SK-N-SH treated with all-trans-retinoic acid at 6 μM for 48 hours (cell line): Measurements from ENCODE around the gene SRI.

Experiments used
- ATAC-seq: fragments of 200-7000 bp; cut with Tn5 transposase; 3 replicates; pipeline ENCODE4 v1.9.1; 2020; ENCODE audit warnings: mild to moderate bottlenecking, moderate library complexity
- ARNTL ChIP-seq: fragments of 450-650 bp; formaldehyde crosslinking; IDR thresholded peaks from 2 replicates; pipeline ENCODE4 v1.5.0; 2020; ENCODE audit warnings: low read depth, mild to moderate bottlenecking, moderate library complexity, borderline replicate concordance
- BACH2 ChIP-seq: fragments of 250-450 bp; sonication (Bioruptor Pico); IDR thresholded peaks from 2 replicates; pipeline ENCODE4 v1.9.0; 2021; ENCODE audit warnings: mild to moderate bottlenecking, borderline replicate concordance
- CSDC2 ChIP-seq: fragments of 250-450 bp; sonication (Bioruptor Pico); IDR thresholded peaks from 2 replicates; pipeline ENCODE4 v1.5.0; 2020; ENCODE audit warnings: mild to moderate bottlenecking, moderate library complexity
- CSRNP3 ChIP-seq: fragments of 250-450 bp; sonication (Bioruptor Pico); IDR thresholded peaks from 2 replicates; pipeline ENCODE4 v1.5.1; 2021; ENCODE audit warnings: mild to moderate bottlenecking, moderate library complexity
- ESRRG ChIP-seq: fragments of 250-450 bp; sonication (Bioruptor Pico); IDR thresholded peaks from 2 replicates; pipeline ENCODE4 v1.6.1; 2021; ENCODE audit warnings: mild to moderate bottlenecking
- GLIS3 ChIP-seq: fragments of 250-450 bp; sonication (Bioruptor Pico); IDR thresholded peaks from 2 replicates; pipeline ENCODE4 v1.5.0; 2020; ENCODE audit warnings: mild to moderate bottlenecking, moderate library complexity
- ISL1 ChIP-seq: fragments of 250-450 bp; sonication (Bioruptor Pico); IDR thresholded peaks from 2 replicates; pipeline ENCODE4 v2.1.2; 2022; ENCODE audit warnings: mild to moderate bottlenecking, moderate library complexity
- OSR1 ChIP-seq: fragments of 250-450 bp; sonication (Bioruptor Pico); IDR thresholded peaks from 2 replicates; pipeline ENCODE4 v1.8.0; 2022; ENCODE audit warnings: moderate library complexity, mild to moderate bottlenecking, inconsistent platforms
- POU6F1 ChIP-seq: fragments of 250-450 bp; sonication (Bioruptor Pico); IDR thresholded peaks from 2 replicates; pipeline ENCODE4 v1.8.0; 2021; ENCODE audit warnings: low read depth, mild to moderate bottlenecking, moderate library complexity, borderline replicate concordance
- PPARA ChIP-seq: fragments of 250-450 bp; sonication (Bioruptor Pico); IDR thresholded peaks from 2 replicates; pipeline ENCODE4 v1.5.0; 2020; ENCODE audit warnings: mild to moderate bottlenecking, borderline replicate concordance
- RARB ChIP-seq: fragments of 250-450 bp; sonication (Bioruptor Pico); IDR thresholded peaks from 2 replicates; pipeline ENCODE4 v1.8.0; 2021; ENCODE audit warnings: mild to moderate bottlenecking, moderate library complexity
- SNAI2 ChIP-seq: fragments of 250-450 bp; sonication (Bioruptor Pico); IDR thresholded peaks from 2 replicates; pipeline ENCODE4 v1.5.0; 2020; ENCODE audit warnings: mild to moderate bottlenecking, moderate library complexity
- TOX ChIP-seq: fragments of 250-450 bp; sonication (Bioruptor Pico); IDR thresholded peaks from 2 replicates; pipeline ENCODE4 v1.8.0; 2021; ENCODE audit warnings: mild to moderate bottlenecking, moderate library complexity, borderline replicate concordance
- ZC3H10 ChIP-seq: fragments of 250-450 bp; sonication (Bioruptor Pico); IDR thresholded peaks from 2 replicates; pipeline ENCODE4 v1.5.1; 2021; ENCODE audit warnings: mild to moderate bottlenecking, moderate library complexity
- ZFP3 ChIP-seq: fragments of 250-450 bp; sonication (Bioruptor Pico); IDR thresholded peaks from 2 replicates; pipeline ENCODE4 v1.5.0; 2020; ENCODE audit warnings: mild to moderate bottlenecking, moderate library complexity
- ZFP30 ChIP-seq: fragments of 450-650 bp; formaldehyde crosslinking; IDR thresholded peaks from 2 replicates; pipeline ENCODE4 v1.5.0; 2022; ENCODE audit warnings: mild to moderate bottlenecking, moderate library complexity
- ZNF565 ChIP-seq: fragments of 450-650 bp; formaldehyde crosslinking; conservative IDR thresholded peaks from 2 replicates; pipeline ENCODE4 v1.5.0; 2020; ENCODE audit warnings: low read depth, mild to moderate bottlenecking, moderate library complexity
- ZNF8 ChIP-seq: fragments of 450-650 bp; formaldehyde crosslinking; IDR thresholded peaks from 2 replicates; pipeline ENCODE4 v1.5.0; 2020; ENCODE audit warnings: mild to moderate bottlenecking, moderate library complexity
- TF ChIP-seq, protein P1 (sequence below): fragments of 250-450 bp; sonication (Bioruptor Pico); IDR thresholded peaks from 2 replicates; pipeline ENCODE4 v1.5.0; 2020; ENCODE audit warnings: mild to moderate bottlenecking, moderate library complexity

The SRI gene

DNA sequence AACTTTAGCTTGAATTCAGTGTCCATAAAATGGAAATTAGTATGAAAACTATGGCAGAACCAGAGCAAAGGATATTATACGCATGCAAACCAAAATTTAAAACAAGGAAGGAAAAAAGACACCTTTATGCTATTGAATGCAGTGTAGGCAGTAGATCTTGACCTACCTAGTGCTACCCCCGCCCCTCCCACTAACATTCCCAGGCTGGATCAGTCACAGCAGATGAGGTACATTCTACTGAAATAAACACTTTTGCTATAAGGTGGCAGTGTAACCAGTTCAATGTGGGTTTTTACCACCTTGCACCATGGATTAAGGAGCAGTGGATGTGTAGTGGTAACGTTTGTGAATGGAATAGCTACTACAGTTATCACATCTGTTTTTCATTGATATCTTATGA lies 27.9 kb downstream of the SRI start:
- ATAC-seq, result peak; percentile 58; the same call in 2 of the 3 replicates
- TF ChIP-seq TOX (no peak), SNAI2 (CRISPR knock-in tag) (no peak), CSDC2 (CRISPR knock-in tag) (no peak), ZNF565 (CRISPR knock-in tag) (no peak), OSR1 (CRISPR knock-in tag) (no peak), ZFP3 (CRISPR knock-in tag) (no peak), PPARA (CRISPR knock-in tag) (no peak), ESRRG (no peak), ZNF8 (no peak), RARB (CRISPR knock-in tag) (no peak), GLIS3 (CRISPR knock-in tag) (no peak)
- TF ChIP-seq, protein P1, sequence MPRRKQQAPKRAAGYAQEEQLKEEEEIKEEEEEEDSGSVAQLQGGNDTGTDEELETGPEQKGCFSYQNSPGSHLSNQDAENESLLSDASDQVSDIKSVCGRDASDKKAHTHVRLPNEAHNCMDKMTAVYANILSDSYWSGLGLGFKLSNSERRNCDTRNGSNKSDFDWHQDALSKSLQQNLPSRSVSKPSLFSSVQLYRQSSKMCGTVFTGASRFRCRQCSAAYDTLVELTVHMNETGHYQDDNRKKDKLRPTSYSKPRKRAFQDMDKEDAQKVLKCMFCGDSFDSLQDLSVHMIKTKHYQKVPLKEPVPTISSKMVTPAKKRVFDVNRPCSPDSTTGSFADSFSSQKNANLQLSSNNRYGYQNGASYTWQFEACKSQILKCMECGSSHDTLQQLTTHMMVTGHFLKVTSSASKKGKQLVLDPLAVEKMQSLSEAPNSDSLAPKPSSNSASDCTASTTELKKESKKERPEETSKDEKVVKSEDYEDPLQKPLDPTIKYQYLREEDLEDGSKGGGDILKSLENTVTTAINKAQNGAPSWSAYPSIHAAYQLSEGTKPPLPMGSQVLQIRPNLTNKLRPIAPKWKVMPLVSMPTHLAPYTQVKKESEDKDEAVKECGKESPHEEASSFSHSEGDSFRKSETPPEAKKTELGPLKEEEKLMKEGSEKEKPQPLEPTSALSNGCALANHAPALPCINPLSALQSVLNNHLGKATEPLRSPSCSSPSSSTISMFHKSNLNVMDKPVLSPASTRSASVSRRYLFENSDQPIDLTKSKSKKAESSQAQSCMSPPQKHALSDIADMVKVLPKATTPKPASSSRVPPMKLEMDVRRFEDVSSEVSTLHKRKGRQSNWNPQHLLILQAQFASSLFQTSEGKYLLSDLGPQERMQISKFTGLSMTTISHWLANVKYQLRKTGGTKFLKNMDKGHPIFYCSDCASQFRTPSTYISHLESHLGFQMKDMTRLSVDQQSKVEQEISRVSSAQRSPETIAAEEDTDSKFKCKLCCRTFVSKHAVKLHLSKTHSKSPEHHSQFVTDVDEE (CRISPR knock-in tag), result no peak

DNA sequence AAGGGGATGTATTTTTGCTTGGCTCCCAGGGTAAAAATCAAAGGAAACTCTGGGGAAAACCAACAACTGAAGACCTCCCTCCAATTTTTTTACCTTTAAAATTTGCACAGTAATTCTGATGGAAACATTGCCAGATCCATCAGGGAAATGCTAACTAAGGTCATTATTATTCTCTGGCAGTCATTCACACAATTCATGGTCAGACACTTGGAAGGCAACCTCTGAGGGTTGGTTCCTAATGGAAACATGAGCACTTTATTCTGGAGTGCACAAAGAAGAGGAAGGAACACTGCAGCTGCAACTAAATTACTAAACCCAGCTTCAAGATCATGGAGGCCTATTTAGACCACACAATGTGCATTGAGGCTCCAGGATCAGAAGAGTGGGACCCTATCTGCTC lies 34.2 kb downstream of the SRI start:
- no peak for TF ChIP-seq CSRNP3 (CRISPR knock-in tag)
- no peak for TF ChIP-seq ZNF8
- no peak for TF ChIP-seq OSR1 (CRISPR knock-in tag)
- TF ChIP-seq ZFP30 (CRISPR knock-in tag), result no peak
- TF ChIP-seq TOX, result no peak
- no peak for TF ChIP-seq ZC3H10
- TF ChIP-seq, protein P1 (CRISPR knock-in tag), result no peak
- no peak for TF ChIP-seq CSDC2 (CRISPR knock-in tag)
- TF ChIP-seq POU6F1 (CRISPR knock-in tag), result no peak
- no peak for TF ChIP-seq BACH2
- no peak for TF ChIP-seq PPARA (CRISPR knock-in tag)
- no peak for TF ChIP-seq ARNTL (CRISPR knock-in tag)
- no peak for TF ChIP-seq ISL1 (CRISPR knock-in tag)
- no peak for ATAC-seq

DNA sequence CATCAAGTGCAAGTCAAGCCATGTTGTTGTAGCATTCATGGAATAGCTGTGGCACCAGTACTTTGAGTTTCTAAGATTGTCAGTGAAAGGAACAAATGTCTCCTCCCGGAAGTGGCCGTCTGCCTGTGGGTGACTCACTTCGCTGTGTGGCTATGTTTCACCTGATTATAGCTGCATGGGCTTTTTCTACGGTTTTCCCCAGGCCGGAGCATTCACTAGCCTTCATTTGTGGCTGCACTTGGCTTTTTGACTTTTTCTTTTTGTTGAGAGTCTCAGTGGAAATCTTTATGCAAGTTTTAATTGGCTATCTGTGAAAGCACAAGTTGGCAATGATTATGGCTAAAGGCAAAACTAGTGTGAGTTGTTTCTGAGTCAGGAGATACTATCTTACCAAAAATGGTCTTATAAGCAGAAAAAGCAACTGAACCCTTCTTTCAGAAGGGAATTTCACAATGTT lies 35.0 kb downstream of the SRI start:
- ATAC-seq, result peak; percentile 66
- TF ChIP-seq ZFP3 (CRISPR knock-in tag), result peak; percentile 79
- TF ChIP-seq ARNTL (CRISPR knock-in tag), result no peak
- TF ChIP-seq, protein P1 (CRISPR knock-in tag), result no peak
